GM19397 (cell line): Measurements from ENCODE around the gene GPR18.
"Not testable (repeated sequence)": the region's sequence is repeated elsewhere in the genome, so short reads cannot be mapped to it uniquely, and the experiment has no call there.

ENCODE experiments used
- ATAC-seq: cut with Tn5 transposase; IDR thresholded peaks from one replicate; pipeline ENCODE4 v1.9.1; 2021; ENCODE audit warnings: mild to moderate bottlenecking, moderate library complexity; ENCODE audit not compliant: unreplicated experiment

Gene GPR18

DNA sequence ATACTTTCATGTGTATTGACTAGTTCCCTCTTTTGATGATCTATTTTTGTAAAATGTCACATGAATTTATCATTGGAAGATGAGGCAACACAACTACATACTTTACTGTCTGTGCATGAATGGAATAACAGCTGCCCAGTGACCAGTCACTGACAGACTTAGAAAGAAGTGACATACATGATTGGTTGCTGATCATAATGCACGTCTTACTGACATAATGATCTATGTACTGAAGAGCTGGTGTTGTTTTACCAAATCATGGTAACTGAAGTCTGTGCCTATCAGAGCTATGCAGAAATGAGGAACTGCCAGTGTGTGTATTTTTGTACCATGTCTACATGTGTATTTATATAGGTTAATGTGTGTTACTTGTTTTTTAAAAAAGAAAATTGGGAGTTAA lies 26.5 kb downstream of the GPR18 start:
- ATAC-seq = no peak

DNA sequence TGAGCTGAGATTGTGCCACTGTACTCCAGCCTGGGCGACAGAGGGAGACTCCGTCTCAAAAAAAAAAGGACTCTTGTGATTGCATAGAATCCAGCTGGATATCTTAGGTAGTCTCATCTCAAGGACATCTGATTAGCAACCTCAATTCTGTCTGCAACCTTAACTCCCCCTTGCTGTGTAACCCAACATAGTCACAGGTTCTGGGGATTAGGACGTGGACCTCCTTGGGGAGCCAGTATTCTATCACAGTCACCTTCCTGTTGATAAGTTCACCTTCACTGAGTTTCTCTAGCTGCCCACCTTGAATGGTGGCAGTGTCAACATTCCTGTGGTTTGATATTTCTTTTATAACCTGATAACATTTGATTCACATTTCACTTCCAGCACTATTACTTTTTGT lies 27.2 kb downstream of the GPR18 start:
- no peak for ATAC-seq

DNA sequence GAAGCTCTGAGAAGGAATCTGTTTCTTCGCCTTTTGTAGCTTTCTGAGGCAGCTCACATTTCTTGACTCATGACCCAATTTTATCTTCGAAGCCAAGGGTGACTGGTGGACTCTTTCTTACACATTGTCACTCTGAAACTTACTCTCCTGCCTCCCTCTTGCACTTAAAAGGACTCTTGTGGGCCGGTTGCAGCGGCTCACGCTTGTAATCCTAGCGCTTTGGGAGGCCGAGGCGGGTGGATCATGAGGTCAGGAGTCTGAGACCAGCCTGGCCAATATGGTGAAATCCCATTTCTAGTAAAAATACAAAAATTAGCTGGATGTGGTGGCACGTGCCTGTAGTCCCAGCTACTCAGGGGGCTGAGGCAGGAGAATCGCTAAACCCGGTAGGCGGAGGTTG lies 27.6 kb downstream of the GPR18 start:
- ATAC-seq = not testable (repeated sequence)

DNA sequence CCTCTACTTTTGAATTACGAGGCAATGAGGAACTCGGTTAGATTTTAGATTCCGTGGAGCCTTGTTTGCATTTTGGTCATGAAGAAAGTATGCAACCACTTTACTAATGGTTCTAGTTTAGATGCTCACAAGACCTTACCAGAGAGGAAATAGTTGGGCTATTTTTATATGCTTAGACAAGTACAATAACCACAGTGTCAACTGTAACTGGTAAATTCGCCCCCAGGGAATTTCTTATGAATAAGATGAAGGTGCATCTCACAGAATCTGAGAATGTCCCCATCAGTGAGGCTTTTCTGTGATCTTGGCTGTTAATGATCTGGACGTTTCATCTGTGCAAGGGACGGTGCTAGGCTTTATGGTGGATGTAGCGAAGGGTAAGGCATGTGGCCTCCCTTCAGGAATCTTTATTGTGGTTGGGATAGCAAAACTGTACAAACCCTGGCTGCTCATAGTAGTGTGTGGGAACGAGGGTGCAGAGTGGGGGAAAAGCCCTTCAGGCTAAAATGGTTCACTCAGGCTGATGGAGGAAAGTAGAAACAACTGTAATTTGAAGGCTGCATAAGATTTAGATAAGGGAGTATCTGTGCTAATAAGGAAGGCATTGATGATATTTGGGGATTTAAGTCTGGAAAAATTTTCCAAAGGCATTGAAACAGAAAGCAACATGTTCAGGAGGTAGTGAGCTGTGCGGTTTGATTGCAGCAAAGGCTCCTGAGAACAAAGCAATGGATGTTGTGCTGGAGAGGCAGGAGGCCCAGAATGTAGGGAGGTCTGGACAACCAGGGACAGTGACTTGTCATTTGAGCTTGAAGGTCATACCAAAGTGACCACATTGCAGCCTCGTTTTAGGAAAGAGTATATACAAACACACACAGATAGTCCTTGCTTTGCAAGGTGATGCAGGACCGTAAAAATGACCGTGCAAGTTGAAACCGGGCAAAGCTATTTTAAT lies 29.2 kb downstream of the GPR18 start:
- ATAC-seq = peak; percentile 92

DNA sequence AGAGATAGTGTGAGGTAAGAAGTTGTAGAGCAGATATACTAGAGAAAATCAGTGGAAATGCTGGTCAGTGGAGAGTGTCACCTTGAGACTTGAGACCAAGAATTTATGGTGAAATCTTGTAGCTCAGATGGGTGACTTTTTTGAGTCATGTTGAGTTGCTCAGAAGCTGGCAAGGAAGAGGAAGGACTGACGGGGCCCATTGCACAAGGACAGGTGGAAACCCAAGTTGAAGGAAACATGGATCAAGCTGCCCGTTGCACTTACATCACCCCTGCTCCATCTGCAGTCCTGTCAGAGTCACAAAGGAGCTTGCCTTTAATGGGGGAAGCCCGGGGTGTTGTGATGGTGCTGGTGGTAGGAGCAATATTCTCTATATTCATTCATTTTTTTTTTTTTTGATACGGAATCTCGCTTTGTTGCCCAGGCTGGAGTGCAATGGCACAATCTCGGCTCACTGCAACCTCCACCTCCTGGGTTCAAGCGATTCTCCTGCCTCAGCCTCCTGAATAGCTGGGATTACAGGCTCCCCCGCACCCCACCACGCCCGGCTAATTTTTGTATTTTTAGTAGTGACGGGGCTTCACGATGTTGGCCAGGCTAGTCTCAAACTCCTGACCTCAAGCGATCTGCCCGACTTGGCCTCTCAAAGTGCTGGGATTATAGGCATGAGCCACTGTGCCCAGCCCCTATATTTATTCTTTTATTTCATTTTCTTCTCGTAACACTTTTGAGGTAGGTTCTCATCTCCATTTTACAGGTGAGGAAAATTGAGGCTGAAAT lies 30.1 kb downstream of the GPR18 start:
- ATAC-seq = no peak

DNA sequence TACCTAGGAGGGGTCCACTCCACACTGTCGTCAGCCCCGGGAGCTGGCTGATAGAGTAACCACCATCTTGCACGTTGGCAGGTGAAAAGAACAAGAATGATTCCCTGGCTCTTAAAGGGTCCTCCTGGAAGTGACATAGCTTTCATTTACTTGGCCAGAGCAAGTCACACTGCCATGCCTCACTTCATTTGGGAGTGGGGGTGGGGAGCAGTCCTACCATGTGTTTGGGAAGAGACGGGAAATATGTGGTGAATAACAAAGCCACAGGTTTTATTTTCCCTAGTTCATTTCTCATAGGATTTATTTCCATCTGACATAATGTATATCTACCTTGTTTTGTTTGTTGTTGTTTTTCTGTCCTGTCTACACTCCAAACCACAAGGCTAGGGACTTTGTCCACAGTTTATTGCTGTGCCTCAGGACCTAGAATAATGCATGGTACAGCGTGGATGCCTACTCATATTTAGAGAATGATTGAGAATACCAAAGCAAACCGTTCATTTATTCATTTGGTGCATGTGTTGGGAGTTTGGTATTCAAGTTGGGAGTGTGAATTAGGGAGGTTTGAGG lies 30.8 kb downstream of the GPR18 start:
- no peak for ATAC-seq

DNA sequence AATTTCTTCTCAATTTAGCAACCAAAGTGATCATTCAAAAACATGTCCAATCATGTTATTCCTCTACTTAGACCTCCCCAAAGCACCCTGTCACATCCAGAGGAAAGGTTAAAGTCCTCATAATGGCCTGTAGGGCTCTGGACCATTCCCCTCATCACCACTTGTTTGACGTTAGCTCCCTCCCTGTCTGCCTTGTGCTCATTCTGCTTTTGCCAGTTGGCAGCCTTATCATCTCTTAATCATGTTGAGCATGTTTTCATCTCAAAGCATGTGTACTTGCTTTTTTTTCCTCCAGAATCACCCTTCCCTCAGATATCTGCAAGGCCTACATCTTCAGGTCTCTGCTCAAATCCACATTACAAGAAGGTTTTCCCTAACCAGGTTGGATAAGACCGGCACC lies 31.7 kb downstream of the GPR18 start:
- ATAC-seq = no peak

DNA sequence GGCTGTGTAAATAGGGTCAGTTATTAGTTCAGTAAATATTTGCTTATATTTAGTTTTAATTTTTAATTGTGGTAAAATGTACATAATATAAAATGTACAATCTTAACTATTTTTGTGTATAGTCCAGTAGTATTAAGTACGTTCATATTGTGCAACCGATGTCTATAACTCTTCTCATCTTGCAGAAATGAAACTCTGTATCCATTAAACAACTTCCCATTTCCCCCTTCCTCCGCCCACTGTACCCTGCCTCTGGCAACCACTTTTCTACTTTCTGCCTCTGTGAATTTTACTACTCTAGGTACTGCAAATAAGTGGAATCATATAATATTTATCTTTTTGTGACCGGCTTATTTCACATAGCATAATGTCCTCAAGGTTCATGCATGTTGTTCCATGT lies 33.1 kb downstream of the GPR18 start:
- no peak for ATAC-seq

DNA sequence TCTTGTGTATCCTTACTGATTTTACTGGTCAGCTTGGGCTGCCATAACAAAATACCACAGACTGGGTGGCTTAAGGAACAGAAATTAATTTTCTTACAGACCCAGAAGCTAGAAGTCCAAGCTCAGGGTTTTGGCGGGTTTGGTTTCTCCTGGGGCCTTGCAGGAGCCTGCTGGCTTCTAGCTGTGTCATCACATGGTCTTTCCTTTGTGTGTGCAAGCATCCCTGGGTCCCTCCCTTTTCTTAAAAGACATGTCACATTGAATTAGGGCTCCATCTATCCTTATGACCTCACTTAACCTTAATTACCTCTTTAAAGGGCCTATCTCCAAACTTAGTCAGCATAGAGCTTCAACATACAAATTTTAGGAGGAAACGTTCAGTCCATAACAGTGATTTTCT lies 34.2 kb downstream of the GPR18 start:
- ATAC-seq = no peak

DNA sequence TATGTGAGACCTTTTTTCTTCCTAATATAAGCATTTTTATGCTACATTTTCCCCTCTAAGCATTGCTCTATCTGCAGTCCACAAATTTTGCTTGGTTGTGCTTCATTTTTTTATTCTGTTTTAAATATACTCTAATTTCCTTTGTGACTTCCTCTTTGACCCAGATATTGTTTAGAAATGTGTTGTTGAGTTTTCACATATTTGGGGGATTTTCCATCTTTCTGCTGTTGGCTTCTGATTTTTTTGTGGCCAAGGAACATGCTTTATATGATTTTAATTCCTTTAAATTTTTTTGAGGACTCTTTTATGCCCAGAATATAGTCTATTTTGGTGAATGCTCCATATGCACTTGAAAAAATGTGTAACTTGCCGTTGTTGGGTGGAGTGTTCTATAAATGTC lies 34.6 kb downstream of the GPR18 start:
- ATAC-seq = no peak

DNA sequence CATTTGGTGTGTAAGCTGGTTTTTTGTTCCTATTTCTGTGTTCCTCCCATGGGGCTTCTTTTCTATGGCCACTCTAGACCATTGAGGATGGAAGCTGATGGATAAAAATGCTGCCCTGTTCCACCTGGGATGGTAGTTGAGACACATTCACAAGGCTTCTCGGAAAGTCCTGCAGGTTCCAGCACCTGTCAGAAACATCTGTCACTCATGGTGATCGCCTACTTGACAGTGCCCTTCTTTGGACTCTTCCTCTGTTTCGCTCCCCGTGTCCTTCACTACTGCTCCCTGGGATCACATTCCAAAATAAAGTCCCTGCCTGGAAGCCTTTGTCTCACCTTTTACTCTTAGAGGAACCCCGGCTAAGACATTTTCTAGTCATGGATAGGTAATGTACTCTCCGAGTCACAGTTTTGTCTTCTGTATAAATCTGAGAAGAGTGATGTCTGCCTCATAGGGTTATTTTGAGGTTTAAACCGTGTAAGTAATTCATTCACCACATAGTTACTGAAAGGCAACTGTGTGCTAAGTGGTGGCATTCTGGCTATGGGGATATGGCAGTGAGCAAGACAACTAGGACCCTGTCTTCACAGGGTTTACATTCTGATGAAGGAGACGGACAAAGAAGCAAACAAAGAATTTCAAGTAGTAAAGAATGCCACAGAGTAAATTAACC lies 36.5 kb downstream of the GPR18 start:
- ATAC-seq = no peak

DNA sequence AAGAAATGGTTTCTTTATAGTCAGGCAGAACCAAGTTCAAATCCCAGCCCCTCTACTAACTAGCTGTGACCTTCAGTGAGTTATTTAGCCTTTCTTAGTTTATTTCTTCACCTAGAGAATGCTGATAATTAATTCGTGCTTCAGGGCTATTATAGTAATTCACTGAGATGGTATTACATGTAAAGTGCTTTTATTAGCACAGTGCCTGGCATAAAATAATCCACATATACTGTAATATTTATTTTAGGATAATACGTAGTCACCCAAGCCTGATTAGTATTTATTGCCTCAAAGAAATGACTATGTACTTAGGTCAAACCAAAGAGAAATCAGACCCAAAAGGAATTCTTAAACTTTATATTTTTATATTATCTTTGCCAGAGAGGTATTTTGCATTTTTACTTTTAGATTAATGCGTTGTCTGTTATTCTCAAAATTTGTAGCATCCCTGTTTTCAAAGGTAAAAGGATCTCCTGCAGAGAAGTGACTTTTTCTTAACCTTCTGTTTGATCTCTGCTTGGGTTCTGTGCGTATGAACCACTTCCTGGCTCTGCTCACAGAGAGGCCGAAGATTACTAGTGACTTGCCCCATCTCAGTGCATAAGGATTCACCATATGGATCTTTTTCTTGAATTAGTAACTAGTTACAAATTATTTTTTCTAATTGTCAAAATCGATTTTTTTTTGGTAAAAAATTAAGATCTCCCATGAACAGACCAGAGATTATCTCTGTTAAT lies 37.8 kb downstream of the GPR18 start:
- no peak for ATAC-seq

DNA sequence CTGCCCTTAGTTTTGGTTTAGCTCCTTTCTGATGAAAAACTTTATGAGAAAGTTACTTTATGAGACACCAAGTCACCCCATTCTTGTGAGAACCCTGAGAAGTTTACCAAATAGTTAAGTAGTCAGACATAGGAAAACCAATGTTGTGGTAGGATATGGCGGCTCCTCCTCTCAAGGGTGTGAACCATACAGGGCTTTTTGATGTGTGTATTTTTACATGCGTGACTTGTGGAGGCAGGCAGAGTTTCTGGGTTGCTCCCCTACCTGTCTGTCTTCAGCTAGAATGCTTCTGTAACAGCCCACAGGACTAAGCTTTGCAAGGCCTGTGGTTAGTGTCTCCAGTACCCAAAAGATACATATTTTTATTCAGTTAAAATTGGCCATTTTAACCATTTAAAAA lies 39.2 kb downstream of the GPR18 start:
- ATAC-seq = no peak

DNA sequence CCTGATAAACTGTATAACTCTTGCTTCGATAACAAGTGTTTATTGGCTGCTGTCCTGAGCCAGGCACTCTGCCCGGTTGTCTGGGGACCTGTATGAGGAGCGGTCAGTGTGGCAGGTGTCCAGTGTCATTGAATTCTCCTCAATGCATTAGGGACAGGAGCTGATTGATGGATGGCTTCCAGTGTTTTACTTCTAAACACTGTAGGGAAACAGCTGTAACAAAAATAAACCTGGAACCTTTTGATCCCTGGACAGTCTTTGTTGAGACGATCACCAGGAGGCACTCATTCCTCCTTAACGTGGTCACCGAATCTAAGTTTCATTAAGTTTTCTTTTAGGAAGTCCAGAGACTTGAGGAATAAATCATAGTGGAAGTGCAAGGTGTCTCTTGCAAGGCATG lies 39.6 kb downstream of the GPR18 start:
- ATAC-seq = no peak

DNA sequence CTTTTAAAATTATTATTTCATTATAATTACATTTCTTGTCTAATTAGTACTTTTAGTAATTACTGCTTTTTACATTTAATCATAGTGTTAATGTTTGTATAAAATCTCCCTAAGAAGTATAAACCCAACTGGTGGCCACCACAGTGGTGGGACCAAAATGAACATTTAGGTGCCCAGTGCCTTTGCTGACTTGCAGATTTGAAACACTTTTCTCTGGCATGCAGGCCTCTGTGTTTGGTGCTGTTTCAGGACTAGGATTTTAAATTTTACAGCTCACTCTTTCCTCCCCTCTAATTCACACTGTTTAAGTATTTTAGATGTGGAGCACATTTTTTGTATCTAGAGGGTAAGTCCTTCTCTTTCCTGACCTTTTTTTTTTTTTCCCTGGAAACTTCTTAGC lies 40.1 kb downstream of the GPR18 start:
- ATAC-seq = no peak

DNA sequence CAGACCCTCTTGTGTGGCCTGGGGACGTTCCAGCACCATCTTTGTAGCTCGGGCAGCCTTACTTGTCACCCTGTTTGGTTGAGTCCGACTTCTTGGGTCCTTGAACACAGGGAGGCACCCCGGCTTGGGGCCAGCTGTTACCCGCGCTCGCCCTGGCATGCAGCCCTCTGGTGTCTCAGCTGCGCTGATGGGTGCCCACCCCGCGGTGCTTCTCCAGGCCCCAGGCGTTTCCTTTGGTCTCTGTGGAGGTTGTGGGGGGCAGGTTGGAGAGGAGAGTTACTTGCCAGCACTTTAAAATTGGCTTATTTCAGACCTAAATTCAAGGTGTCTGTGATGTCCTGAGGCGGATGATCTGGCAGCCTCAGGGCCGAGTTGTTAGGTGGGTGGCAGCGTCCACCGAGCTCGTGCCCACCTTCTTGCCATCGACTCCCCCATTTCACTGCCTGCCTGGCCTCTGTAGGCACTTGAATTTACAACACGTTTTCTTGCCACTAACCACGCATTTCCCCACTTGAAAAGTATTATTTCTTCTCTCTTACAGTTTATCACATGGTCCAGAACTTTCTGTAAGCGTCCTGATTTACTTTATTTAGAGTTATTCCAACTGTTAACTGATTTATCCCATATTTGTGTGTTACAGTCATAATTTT lies 40.6 kb downstream of the GPR18 start:
- no peak for ATAC-seq

DNA sequence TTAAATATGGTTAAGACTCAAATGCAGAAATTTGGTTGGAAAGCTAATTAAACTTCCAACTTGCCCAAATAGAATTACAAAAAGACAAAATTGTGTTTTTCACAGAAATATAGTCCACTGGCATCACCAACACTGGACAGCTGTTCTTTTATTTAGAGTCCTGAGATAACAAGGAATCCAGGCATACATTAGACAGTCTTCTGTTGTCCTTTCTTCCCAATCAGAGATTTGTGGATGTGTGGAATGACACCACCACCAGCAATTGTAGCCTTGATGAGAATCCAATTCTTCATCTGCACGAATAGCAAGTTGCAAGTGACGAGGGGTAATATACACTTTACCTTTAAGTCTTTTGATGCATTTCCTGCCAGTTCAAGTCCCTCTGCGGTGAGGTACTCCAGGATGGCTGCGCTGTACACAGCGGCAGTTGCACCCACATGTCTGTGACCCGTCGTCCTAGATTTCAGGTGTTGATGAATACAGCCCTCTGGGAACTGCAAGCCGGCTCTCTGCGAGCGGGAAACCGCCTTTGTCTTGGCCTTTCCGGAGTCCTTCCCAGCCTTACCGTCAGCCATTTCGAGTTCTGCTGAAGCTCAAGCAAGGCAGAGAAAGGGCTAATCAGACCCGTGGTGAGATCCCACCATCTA lies 42.9 kb downstream of the GPR18 start:
- no peak for ATAC-seq

DNA sequence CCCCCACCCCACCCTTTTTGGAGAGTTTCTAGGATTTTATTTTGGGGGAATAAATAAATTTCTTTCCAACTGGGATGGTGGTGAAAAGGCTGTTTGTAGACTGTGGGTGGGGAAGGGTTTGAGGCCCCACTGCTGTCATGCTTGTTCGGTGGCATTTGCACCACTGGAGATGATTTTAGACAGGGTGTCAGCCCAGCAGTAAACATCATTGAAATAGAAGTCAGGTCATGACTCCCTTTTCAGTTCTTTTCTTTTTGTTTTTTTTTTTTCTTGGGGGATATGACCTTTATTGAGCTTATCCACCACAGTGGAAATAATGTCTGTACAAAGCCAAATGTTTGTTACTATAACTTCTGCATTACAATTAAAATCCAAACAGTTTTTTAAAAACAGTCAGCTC lies 43.4 kb downstream of the GPR18 start:
- ATAC-seq = no peak

DNA sequence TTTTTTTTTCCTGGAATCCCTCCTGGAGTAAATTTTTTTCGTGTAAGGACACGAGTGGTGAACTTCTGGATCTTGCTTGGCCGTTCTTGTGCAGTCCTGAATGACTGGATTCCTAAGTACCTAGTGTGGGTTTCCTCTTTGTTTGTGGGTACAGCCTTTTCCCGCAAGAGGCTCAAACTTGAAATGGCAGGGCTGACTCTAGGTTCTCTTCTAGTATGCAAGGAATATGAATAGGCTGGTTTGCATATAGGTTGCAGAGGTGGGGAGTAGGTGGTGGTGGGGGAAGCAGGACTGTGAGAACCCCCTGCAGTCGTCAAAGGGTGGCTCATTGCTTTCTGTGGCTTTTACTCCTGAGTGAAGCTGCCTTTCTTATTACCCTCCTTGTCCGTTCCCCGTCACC lies 43.9 kb downstream of the GPR18 start:
- ATAC-seq = no peak
